Measurements from ENCODE around the gene ACO1.
"Not testable (repeated sequence)": the region's sequence is repeated elsewhere in the genome, so short reads cannot be mapped to it uniquely, and the experiment has no call there.

The ACO1 gene

GRCh38 chr9:32347571-32347970 is 36.9 kb upstream of the ACO1 start:
- H3K27ac ChIP-seq = no peak overlapping the region

GRCh38 chr9:32348106-32348695 is 36.2 kb upstream of the ACO1 start:
- TF ChIP-seq, protein P1, sequence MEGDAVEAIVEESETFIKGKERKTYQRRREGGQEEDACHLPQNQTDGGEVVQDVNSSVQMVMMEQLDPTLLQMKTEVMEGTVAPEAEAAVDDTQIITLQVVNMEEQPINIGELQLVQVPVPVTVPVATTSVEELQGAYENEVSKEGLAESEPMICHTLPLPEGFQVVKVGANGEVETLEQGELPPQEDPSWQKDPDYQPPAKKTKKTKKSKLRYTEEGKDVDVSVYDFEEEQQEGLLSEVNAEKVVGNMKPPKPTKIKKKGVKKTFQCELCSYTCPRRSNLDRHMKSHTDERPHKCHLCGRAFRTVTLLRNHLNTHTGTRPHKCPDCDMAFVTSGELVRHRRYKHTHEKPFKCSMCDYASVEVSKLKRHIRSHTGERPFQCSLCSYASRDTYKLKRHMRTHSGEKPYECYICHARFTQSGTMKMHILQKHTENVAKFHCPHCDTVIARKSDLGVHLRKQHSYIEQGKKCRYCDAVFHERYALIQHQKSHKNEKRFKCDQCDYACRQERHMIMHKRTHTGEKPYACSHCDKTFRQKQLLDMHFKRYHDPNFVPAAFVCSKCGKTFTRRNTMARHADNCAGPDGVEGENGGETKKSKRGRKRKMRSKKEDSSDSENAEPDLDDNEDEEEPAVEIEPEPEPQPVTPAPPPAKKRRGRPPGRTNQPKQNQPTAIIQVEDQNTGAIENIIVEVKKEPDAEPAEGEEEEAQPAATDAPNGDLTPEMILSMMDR (conservative IDR thresholded peaks at IDR 0.05) = no peak
- no peak overlapping the region for H3K27ac ChIP-seq

More at GRCh38 chr9:32347571-32347970, 36.9 kb upstream of the ACO1 start:
- TF ChIP-seq, protein P1 (conservative IDR thresholded peaks at IDR 0.05) = no peak

DNA sequence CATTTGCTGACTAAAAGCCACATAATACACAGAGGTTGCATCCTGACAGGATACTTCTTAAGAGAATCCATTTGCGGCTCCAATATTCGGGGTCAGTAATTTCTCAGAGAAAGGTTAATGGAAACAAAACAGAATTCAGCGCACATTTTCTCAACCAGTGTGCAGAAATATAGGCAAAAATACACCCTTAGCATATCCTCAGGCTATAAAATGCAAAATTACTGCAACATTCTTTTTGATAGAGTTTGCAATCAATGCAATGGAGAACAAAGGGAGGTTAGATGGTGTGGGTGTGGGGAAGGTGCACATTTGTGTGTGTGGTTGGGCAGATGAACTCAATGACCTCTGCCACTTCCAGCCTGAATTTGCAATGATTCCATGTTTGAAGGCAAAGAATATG is 35.4 kb upstream of the ACO1 start:
- no peak overlapping the region for H3K27ac ChIP-seq
- TF ChIP-seq, protein P1 (conservative IDR thresholded peaks at IDR 0.05) = no peak

DNA sequence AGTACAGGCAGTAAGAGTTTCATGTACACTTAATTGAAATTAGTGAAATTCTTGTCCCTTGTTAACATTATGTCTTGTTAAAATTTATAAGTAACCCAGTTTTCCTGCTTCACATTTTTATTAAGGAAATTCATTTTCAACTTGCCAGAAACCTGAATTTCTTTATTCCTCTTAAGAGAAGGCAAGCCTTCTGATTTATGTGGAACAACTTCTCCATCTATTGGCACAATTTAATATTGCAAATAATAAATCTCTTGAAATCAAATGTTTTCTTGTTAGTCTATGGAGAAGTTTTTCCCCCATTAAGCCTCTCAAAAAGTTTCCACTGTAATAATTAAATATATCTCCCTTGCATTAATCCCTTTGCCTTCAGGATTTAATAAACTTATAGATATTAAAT is 33.8 kb upstream of the ACO1 start:
- TF ChIP-seq, protein P1 (conservative IDR thresholded peaks at IDR 0.05) = peak; percentile 69
- H3K27ac ChIP-seq = no peak overlapping the region

DNA sequence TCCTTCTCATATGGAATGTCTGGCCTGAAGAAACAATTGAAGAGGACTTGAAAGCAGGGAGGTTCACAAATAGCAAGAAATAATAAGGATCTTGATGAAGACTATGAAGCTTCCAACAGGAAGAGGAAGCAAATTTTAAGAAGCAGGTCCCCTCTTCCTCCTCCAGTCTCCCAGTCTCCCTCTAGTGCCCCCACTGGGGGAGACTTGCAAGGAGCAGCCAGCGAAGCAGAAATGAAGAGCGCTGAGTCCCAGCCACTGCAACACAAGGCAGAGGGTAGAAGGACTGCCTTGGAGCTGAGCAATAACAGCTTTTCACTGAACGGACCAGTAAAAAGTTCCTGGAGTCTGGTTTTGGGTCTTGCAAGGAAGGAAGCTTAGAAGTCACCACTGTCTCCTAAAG is 32.6 kb upstream of the ACO1 start:
- TF ChIP-seq, protein P1 (conservative IDR thresholded peaks at IDR 0.05) = no peak

GRCh38 chr9:32353476-32353875 is 31.0 kb upstream of the ACO1 start:
- not testable (repeated sequence) for H3K27ac ChIP-seq

More for the DNA sequence above, 32.6 kb upstream of the ACO1 start:
- H3K27ac ChIP-seq = no peak overlapping the region

GRCh38 chr9:32359452-32359851 is 25.0 kb upstream of the ACO1 start:
- H3K27ac ChIP-seq = no peak overlapping the region
- TF ChIP-seq, protein P1 (conservative IDR thresholded peaks at IDR 0.05) = no peak

DNA sequence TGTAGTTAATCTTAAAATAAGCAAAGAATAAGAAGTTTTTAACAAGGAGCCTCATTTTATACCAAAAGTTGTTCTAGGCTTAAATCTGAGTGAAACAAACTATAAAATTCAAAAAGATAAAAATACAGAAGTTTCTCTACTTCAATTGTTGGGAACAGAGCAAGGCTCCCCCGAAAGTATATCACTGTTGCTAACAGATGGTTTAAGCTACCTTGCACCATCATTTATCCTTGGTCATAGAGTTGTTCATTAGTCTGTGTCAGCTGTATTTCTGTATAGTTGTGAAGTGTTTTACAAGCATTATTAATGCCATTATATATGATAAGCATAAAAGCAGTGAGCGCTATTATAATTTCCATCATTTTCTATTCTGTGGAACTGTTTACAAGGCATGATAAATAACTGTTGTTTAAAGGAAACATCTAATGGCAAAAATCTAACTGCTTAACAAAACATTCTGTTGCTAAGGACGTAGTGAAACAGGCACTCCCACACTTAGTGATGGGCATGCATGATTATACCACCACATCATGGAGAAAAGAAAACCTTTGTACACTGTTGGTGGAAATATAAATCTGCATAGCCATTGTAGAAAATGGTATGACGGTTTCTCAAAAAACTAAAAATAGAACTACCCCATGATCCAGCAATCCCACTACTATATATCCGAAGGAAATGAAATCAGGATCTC is 23.3 kb upstream of the ACO1 start:
- TF ChIP-seq, protein P1 (conservative IDR thresholded peaks at IDR 0.05) = no peak
- H3K27ac ChIP-seq = no peak overlapping the region

All from VCaP (cell line).